Stimulated activated CD4-positive, alpha-beta T cell treated with anti-CD3 and anti-CD28 coated beads, Interleukin-4, amount 100 ng/mL, for 1 hour (primary cell): ENCODE results near the gene DNAH2.
"Not testable (repeated sequence)": the region's sequence is repeated elsewhere in the genome, so short reads cannot be mapped to it uniquely, and the experiment has no call there.

Source experiments
- DNase-seq: peaks from one replicate; pipeline ENCODE4 v3.0.0-alpha.2; 2020

The DNAH2 gene

GRCh38 chr17:7852919-7853690 lies 135.6 kb downstream of the DNAH2 start:
- DNase-seq, result peak; percentile 9

DNA sequence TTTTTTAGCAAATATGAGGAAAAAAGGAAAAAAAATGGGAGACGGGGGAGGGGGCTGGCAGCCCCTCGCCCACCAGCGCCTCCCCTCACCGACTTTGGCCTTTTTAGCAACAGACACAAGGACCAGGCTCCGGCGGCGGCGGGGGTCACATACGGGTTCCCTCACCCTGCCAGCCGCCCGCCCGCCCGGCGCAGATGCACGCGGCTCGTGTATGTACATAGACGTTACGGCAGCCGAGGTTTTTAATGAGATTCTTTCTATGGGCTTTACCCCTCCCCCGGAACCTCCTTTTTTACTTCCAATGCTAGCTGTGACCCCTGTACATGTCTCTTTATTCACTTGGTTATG lies 136.1 kb downstream of the DNAH2 start:
- peak; percentile 7 for DNase-seq

- peak; percentile 4 for DNase-seq
These were observed 136.7 kb downstream of the DNAH2 start for GRCh38 chr17:7854078-7854777.

DNA sequence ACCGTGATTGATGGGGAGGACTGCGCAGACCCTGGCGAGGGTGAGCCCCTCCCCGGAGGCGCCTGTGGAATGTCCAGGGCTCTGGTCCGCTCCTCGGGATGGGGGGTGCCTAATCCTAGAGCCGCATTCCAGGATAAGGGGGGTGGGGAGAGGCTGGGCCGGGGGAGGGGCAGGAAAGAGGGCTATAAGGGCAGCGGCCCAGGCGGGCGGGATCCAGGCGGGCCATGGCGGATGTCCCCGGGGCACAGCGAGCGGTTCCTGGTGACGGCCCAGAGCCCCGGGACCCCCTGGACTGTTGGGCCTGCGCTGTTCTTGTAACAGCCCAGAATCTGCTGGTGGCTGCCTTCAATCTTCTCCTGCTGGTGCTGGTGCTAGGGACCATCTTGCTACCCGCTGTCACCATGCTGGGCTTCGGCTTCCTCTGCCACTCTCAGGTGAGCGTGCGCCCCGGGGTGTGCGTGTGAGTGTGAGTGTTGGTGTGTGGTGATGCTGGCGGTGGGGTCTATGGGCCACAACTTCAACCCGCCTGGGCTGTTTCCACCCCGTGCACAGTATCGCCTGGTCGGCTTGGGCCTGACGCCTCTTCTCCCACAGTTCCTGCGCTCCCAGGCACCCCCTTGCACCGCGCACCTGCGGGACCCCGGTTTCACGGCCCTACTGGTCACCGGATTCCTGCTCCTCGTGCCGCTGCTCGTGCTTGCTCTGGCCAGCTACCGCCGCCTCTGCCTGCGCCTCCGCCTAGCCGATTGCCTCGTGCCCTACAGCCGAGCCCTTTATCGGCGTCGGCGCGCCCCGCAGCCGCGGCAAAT lies 137.5 kb downstream of the DNAH2 start, which contains the start of gene TMEM88:
TMEM88 (plus strand) TSS at position 216 of the 809 bp plus-strand sequence; CDS start at position 225, 9 bp downstream.
- peak; percentile 24 for DNase-seq

GRCh38 chr17:7855660-7856010 lies 138.1 kb downstream of the DNAH2 start:
- DNase-seq, result no peak

DNA sequence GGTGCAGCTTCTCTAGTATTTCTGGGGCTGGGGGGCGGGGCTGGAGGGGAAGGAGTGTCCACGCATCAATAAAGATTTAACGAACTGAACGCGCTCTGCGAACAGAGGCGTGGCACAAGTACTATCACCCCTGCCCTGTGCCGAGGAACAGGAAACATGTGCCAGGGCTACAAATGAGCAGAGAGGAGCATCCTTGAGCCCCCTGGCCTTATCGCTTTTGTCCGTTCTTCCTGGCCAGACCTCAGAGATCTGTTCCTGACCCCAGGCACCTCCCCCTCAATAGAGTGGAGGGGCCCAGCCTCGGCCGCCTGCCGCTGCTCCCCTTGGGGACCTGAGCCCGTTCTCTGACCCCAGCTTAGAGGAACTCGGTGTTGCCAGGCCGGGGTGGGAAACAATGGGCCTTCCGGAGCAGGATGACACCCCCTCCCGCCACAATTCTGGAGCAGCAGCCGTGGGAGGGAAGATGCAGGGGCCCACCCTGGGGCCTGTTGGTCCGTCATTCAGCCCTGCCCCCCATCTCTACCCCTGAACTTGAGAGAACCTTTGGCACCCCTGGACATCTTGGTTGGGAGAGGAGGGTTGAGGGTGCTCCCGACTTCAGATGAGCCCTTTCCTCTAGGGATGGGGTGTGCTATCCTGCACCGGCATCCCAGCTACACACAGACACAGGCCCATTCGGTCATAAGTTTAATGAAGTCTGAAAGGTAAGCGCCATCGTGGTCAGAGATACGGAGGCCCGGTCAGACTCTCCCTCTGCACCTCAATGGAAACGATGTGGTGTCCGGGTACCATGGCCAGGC lies 138.7 kb downstream of the DNAH2 start:
- peak; percentile 36 for DNase-seq

GRCh38 chr17:7856811-7857712 lies 139.5 kb downstream of the DNAH2 start, which contains the start of gene NAA38:
Gene NAA38, minus strand, starts transcription at chr17:7857559. Its CDS starts 96 bp downstream, at chr17:7857463.
- peak; percentile 89 for DNase-seq

GRCh38 chr17:7857713-7858521 lies 140.4 kb downstream of the DNAH2 start, which contains the start of gene CYB5D1:
Gene CYB5D1, plus strand, starts transcription at chr17:7858003. Its CDS starts 132 bp downstream, at chr17:7858135.
- peak; percentile 81 for DNase-seq

- peak; percentile 46 for DNase-seq
These were observed 140.9 kb downstream of the DNAH2 start for GRCh38 chr17:7858522-7858810.

GRCh38 chr17:7859028-7859427 lies 141.5 kb downstream of the DNAH2 start:
- no peak for DNase-seq

DNA sequence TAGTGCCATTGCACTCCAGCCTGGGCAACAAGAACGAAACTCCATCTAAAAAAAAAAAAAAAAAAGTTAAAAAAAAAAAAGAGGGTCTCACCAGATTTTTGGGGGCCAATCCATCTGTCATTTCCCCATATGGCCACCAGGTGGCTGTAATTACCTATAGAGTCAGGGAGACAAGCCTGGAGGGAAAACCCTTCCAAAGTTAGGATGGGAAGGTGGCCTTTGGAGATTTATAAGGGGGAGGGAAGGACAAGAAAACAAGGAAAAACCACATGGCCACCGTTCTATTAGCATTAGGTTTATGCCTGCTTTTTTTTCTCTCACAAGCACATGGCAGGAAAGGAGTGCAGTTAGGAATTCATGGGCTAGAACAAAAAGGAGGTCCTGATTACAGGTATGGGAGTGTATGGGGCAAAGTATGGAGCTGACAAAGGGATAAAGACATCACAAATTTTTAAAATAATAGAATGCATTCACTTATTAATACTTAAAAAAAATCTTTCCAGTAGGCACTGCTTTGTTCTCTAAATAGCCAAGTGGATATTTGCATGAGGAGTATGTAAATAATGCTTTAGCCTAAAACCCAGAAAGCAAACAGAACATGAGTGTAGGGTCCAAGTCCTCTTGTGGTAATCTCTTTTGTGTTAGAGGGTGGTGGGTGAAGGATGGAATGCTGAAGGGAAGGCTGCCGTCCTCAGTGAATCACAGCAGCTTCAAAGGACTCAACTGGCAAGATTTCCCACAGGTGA lies 145.3 kb downstream of the DNAH2 start:
- peak; percentile 27 for DNase-seq

DNA sequence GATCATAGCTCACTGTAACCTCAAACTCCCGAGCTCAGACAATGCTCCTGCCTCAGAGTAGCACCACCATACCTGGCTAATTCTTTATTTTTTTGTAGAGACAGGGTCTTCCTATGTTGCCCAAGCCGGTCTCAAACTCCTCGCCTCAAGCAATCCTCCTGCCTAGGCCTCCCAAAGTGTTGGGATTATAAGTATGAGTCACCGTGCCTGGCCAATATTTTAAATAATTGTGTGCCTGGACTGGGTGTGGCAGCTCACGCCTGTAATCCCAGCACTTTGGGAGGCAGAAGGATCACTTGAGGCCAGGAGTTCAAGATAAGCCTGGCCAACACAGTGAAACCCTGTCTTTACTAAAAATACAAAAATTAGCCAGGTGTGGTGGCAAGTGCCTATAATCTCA lies 146.8 kb downstream of the DNAH2 start:
- not testable (repeated sequence) for DNase-seq

- no peak for DNase-seq
These were observed 147.6 kb downstream of the DNAH2 start for GRCh38 chr17:7864995-7865650.

- no peak for DNase-seq
These were observed 150.4 kb downstream of the DNAH2 start for GRCh38 chr17:7867881-7868329.

- no peak for DNase-seq
These were observed 155.5 kb downstream of the DNAH2 start for GRCh38 chr17:7873051-7873450.

DNA sequence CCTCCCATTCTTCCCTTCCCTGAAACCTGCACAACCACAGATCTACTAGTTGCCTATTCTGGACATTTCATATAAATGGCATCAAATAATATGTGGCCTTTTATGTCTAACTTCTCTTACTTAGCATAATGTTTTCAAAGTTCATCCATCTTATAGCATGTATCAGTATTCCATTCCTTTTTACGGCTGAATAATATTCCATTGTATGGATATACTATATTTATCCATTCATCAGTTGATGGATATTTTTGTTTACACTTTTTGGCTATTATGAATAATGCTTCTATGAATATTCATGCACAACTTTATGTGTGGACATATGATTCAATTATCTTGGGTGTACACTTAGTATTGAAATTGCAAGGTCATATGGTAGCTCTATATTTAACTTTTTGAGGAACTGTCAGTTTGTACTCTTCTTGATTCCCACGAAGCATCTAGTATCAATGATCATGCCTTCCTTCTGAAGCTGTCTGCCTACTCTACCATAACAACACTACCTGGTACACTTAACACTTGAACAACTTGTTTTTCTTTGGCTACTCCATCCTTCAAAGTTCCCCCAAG lies 158.3 kb downstream of the DNAH2 start:
- no peak for DNase-seq

- no peak for DNase-seq
These were observed 160.7 kb downstream of the DNAH2 start for GRCh38 chr17:7878234-7878633.

- DNase-seq, result no peak
These were observed 162.7 kb downstream of the DNAH2 start for GRCh38 chr17:7880076-7880868.
